GM18870 (cell line): ENCODE results near the gene UQCRC1.
A peak's percentile ranks its signal among the peaks of the same experiment; 100 is the strongest.
"Not testable (repeated sequence)": the region's sequence is repeated elsewhere in the genome, so short reads cannot be mapped to it uniquely, and the experiment has no call there.

Source experiments
- ATAC-seq: cut with Tn5 transposase; IDR thresholded peaks from one replicate; pipeline ENCODE4 v1.9.1; 2021; ENCODE audit warnings: moderate library complexity; ENCODE audit not compliant: unreplicated experiment

The UQCRC1 gene

GRCh38 chr3:48556796-48557626, 52.4 kb downstream of the UQCRC1 start, which contains the start of gene PFKFB4:
TSS of gene PFKFB4 (minus strand) at chr3:48556803. CDS start at chr3:48556777, 26 bp downstream.
- peak; percentile 82 for ATAC-seq

- ATAC-seq = no peak
Measured at GRCh38 chr3:48555949-48556795, 53.3 kb downstream of the UQCRC1 start.

GRCh38 chr3:48555231-48555948, 54.1 kb downstream of the UQCRC1 start:
- no peak for ATAC-seq

- ATAC-seq = no peak
Measured at GRCh38 chr3:48553886-48554845, 55.3 kb downstream of the UQCRC1 start.

DNA sequence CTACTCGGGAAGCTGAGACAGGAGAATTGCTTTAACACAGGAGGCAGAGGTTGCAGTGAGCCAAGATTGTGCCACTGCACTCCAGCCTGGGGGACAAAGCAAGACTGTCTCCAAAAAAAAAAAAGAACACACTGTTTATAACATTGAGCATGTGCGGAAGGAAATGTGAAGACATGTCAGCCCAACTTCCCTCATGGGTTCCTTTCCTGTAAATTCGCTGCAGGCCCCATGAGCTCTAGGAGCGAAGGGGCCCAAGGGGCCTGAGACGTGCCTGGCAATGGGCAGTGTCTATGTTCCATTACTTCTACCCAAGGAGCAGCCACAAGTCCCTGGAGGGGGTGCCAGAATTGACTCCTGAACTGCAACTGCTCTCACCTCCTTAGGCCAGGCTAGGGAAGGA, 56.1 kb downstream of the UQCRC1 start:
- ATAC-seq = no peak

- no peak for ATAC-seq
Measured at GRCh38 chr3:48552111-48552951, 57.1 kb downstream of the UQCRC1 start.

- not testable (repeated sequence) for ATAC-seq
Measured at GRCh38 chr3:48551651-48552050, 57.8 kb downstream of the UQCRC1 start.
